Left renal cortex interstitium (tissue), 4 donors: ENCODE measurements around the gene BTNL8. TPM values are rescaled to one million over a fixed set of nuclear protein-coding genes. Genes with fewer than 3 reads are reported as not detected.

Experiments used
- DNase-seq, 4 donors: peaks; one replicate each; pipeline ENCODE4 v3.0.0-alpha.2; 2013; ENCODE audit warnings: low read depth in 4 of 4, low spot score in 2 of 4, missing footprints in 1 of 4
- polyA plus RNA-seq, 4 donors: library from polyadenylated mRNA; unstranded; fragments of 120-200 nt; gene quantifications; one replicate each; pipeline ENCODE4 v1.2.1, GENCODE V29; 2013; ENCODE audit not compliant: insufficient read length in 4 of 4

BTNL8 gene
- polyA plus RNA-seq, 4 donors = 0.18 to 0.84 (median 0.39) TPM

- DNase-seq = no peak
Observed at GRCh38 chr5:180950291-180950949, 51.5 kb downstream of the BTNL8 start.

GRCh38 chr5:180959661-180960060 lies 60.7 kb downstream of the BTNL8 start:
- no peak for DNase-seq

- DNase-seq = no peak
Observed at GRCh38 chr5:180960209-180960608, 61.2 kb downstream of the BTNL8 start.

GRCh38 chr5:180969406-180969805 lies 70.4 kb downstream of the BTNL8 start:
- DNase-seq = no peak

GRCh38 chr5:180970336-180970735 lies 71.4 kb downstream of the BTNL8 start:
- DNase-seq = no peak

GRCh38 chr5:180970875-180971274 lies 71.9 kb downstream of the BTNL8 start:
- DNase-seq = no peak

- DNase-seq = no peak
Observed at GRCh38 chr5:180974612-180975315, 75.8 kb downstream of the BTNL8 start.

- DNase-seq = no peak
Observed at GRCh38 chr5:180975338-180975737, 76.4 kb downstream of the BTNL8 start.

GRCh38 chr5:180976518-180976917 lies 77.6 kb downstream of the BTNL8 start:
- DNase-seq = no peak

- DNase-seq = no peak
Observed at GRCh38 chr5:180977852-180978251, 78.9 kb downstream of the BTNL8 start.

GRCh38 chr5:180982008-180982741 lies 83.2 kb downstream of the BTNL8 start:
- DNase-seq = no peak

- DNase-seq = no peak
Observed at GRCh38 chr5:180988016-180988415, 89.1 kb downstream of the BTNL8 start.

- DNase-seq = no peak
Observed at GRCh38 chr5:180988592-180988991, 89.6 kb downstream of the BTNL8 start, which contains the start of gene BTNL3. TSS of gene BTNL3 (plus strand) at chr5:180988846. CDS start at chr5:180989029, 183 bp downstream.

- no peak for DNase-seq
Observed at GRCh38 chr5:180990086-180990881, 91.3 kb downstream of the BTNL8 start.

- DNase-seq = no peak
Observed at GRCh38 chr5:180990882-180991242, 91.9 kb downstream of the BTNL8 start.

Other genes starting within 250 kb of the BTNL8 start
- gene FLT4, start 249.6 kb upstream of the BTNL8 start, polyA plus RNA-seq = 10 to 100 TPM; 23.6 to 35.3 (median 30.6) TPM
- gene OR2Y1, start 159.1 kb upstream of the BTNL8 start, polyA plus RNA-seq = not detected
- 10 to 100 TPM; 73.4 to 92.6 (median 82.3) TPM for gene MGAT1, start 96.4 kb upstream of the BTNL8 start, polyA plus RNA-seq
- 10 to 100 TPM; 49.8 to 69.2 (median 62.5) TPM for gene ZFP62, start 37.9 kb upstream of the BTNL8 start, polyA plus RNA-seq
- under 1 TPM in 3 of 4 donors, not detected in 1; 0.10 to 0.31 (median 0.13) TPM for gene BTNL3, start 89.7 kb downstream of the BTNL8 start, polyA plus RNA-seq
- 10 to 100 TPM in 2 of 4 donors, 1 to 10 TPM in 2; 5.6 to 15.5 (median 8.2) TPM for gene BTNL9, start 141.1 kb downstream of the BTNL8 start, polyA plus RNA-seq
- under 1 TPM in 1 of 4 donors, not detected in 3; 0.06 TPM for gene OR2V1, start 232.0 kb downstream of the BTNL8 start, polyA plus RNA-seq
- gene OR2V2, start 248.4 kb downstream of the BTNL8 start, polyA plus RNA-seq = not detected